Measurements from ENCODE around the gene LDLRAD4.

The LDLRAD4 gene

DNA sequence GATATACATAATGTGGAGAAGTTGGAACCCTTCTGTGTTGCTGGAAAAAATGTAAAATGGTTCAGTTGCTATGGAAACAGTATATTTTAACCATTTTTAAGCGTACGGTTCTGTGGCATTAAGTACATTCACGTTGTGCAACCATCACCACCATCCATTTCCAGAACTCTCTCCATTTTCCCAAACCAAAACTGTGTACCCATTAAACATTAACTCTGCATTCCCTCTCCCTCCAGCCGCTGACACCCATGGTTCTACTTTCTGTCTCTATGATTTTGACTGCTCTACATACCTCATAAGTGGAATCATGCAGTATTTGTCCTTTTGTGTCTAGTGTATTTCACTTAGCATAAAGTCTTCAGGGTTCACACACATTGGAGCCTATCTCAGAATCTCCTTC lies 67.3 kb downstream of the LDLRAD4 start:
- TF ChIP-seq RAD21 (IDR thresholded peaks at IDR 0.05; ENCODE audit: low read depth) = no peak
- TF ChIP-seq, protein P1, sequence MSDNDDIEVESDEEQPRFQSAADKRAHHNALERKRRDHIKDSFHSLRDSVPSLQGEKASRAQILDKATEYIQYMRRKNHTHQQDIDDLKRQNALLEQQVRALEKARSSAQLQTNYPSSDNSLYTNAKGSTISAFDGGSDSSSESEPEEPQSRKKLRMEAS (IDR thresholded peaks at IDR 0.05) = no peak
- no peak for TF ChIP-seq ZBTB7A (IDR thresholded peaks at IDR 0.05; ENCODE audit: low read depth)
- TF ChIP-seq TEAD4 (IDR thresholded peaks at IDR 0.05) = no peak
- no peak for TF ChIP-seq FOXM1 (IDR thresholded peaks at IDR 0.05; ENCODE audit: borderline replicate concordance, low read depth)

DNA sequence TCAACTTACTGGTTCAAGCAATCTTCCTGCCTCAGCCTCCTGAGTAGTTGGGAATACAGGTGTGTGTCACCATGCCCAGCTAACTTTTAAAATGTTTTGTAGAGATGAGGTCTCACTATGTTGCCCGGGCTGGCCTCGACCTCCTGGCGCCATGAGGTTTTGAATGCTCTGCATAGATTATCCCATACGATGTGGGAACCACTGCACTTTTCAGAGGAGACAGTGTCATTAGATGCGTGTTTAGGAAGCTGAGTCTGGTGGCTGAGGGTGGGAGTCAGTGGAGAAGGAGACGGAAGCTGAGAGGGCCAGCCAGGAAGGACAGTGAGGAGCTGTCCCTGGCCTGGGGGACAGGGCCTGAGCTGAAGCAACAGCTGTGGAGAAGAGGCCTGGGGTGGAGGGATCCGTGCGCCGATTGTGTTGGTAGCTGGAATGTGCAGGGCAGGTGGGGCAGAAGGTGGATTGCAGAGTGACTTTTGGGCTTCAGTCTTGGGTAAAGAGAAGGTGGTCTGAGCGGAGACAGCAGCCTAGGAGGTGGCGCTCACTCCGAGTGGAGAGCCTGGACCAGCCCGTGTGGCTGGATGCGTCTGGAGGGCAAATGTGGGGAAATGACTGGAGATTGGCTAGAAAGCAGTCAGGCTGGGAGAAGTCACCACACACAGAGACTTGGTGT lies 68.0 kb downstream of the LDLRAD4 start:
- TF ChIP-seq CREB1 (IDR thresholded peaks at IDR 0.05; ENCODE audit: low read depth) (no peak), FOXM1 (IDR thresholded peaks at IDR 0.05; ENCODE audit: borderline replicate concordance, low read depth) (no peak), NFIC (IDR thresholded peaks at IDR 0.05) (no peak), TEAD4 (IDR thresholded peaks at IDR 0.05) (no peak), CEBPB (IDR thresholded peaks at IDR 0.05) (no peak), TAF1 (IDR thresholded peaks at IDR 0.05; ENCODE audit: low read depth) (no peak), EP300 (IDR thresholded peaks at IDR 0.05; ENCODE audit: borderline replicate concordance) (no peak), EGR1 (IDR thresholded peaks at IDR 0.05) (no peak), ZBTB7A (IDR thresholded peaks at IDR 0.05; ENCODE audit: low read depth) (no peak), TCF12 (IDR thresholded peaks at IDR 0.05; ENCODE audit: low read depth) (no peak), YY1 (IDR thresholded peaks at IDR 0.05; ENCODE audit: low read depth) (no peak), RAD21 (IDR thresholded peaks at IDR 0.05; ENCODE audit: low read depth) (no peak)
- TF ChIP-seq, protein P2, sequence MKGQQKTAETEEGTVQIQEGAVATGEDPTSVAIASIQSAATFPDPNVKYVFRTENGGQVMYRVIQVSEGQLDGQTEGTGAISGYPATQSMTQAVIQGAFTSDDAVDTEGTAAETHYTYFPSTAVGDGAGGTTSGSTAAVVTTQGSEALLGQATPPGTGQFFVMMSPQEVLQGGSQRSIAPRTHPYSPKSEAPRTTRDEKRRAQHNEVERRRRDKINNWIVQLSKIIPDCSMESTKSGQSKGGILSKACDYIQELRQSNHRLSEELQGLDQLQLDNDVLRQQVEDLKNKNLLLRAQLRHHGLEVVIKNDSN (IDR thresholded peaks at IDR 0.05) = no peak
- TF ChIP-seq, protein P1 (IDR thresholded peaks at IDR 0.05) = no peak
- TF ChIP-seq, protein P3, sequence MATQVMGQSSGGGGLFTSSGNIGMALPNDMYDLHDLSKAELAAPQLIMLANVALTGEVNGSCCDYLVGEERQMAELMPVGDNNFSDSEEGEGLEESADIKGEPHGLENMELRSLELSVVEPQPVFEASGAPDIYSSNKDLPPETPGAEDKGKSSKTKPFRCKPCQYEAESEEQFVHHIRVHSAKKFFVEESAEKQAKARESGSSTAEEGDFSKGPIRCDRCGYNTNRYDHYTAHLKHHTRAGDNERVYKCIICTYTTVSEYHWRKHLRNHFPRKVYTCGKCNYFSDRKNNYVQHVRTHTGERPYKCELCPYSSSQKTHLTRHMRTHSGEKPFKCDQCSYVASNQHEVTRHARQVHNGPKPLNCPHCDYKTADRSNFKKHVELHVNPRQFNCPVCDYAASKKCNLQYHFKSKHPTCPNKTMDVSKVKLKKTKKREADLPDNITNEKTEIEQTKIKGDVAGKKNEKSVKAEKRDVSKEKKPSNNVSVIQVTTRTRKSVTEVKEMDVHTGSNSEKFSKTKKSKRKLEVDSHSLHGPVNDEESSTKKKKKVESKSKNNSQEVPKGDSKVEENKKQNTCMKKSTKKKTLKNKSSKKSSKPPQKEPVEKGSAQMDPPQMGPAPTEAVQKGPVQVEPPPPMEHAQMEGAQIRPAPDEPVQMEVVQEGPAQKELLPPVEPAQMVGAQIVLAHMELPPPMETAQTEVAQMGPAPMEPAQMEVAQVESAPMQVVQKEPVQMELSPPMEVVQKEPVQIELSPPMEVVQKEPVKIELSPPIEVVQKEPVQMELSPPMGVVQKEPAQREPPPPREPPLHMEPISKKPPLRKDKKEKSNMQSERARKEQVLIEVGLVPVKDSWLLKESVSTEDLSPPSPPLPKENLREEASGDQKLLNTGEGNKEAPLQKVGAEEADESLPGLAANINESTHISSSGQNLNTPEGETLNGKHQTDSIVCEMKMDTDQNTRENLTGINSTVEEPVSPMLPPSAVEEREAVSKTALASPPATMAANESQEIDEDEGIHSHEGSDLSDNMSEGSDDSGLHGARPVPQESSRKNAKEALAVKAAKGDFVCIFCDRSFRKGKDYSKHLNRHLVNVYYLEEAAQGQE (IDR thresholded peaks at IDR 0.05; ENCODE audit: low read depth) = no peak

DNA sequence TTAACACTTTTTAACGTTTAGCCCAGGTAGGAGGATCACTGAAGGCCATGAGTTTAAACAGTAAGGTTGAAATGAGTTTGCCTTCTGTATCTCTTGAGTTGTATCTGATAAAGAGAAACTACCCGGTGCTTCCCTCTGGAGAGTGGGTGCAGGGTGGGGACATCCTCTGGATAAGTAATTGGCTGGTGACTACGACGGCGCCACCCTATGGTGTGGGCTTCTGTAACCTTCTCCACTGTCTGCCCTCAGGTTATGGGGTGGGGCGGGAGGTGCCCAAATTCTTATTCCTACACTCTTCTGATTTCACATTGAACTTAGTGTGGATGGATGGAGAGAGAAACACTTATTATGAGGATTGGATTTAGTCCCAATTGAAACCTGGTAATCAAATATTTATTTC lies 68.8 kb downstream of the LDLRAD4 start:
- TF ChIP-seq TCF12 (IDR thresholded peaks at IDR 0.05; ENCODE audit: low read depth) = no peak
- TF ChIP-seq TAF1 (IDR thresholded peaks at IDR 0.05; ENCODE audit: low read depth) = no peak
- no peak for TF ChIP-seq RAD21 (IDR thresholded peaks at IDR 0.05; ENCODE audit: low read depth)
- no peak for TF ChIP-seq CEBPB (IDR thresholded peaks at IDR 0.05)
- no peak for TF ChIP-seq NFIC (IDR thresholded peaks at IDR 0.05)
- TF ChIP-seq EP300 (IDR thresholded peaks at IDR 0.05; ENCODE audit: borderline replicate concordance) = no peak
- TF ChIP-seq, protein P3 (IDR thresholded peaks at IDR 0.05; ENCODE audit: low read depth) = no peak
- TF ChIP-seq, protein P2 (IDR thresholded peaks at IDR 0.05) = no peak
- no peak for TF ChIP-seq YY1 (IDR thresholded peaks at IDR 0.05; ENCODE audit: low read depth)
- TF ChIP-seq TEAD4 (IDR thresholded peaks at IDR 0.05) = no peak

DNA sequence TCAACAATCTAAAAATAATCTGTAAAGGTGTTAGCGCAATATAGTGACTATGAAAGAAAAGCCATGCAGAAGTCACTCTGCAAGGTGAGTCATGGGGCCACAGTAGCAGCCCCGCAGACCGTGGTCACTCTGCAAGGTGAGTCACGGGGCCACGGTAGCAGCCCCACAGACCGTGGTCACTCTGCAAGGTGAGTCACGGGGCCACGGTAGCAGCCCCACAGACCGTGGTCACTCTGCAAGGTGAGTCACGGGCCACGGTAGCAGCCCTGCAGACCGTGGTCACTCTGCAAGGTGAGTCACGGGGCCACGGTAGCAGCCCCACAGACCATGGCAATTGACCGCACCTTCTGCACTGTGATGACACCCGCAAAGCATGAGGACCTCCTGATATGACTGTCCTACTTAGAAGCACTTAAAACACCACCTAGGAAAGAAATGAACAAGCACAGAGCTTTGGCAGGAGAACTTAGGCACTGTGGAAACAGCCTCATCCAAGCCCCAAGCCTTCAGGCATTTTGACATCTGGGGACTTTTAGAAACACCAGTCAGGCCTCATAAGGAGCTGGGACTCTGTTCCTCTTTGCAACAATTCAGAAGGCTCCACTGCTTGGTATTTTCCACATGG lies 70.1 kb downstream of the LDLRAD4 start:
- TF ChIP-seq, protein P3 (IDR thresholded peaks at IDR 0.05; ENCODE audit: low read depth) = no peak
- TF ChIP-seq TAF1 (IDR thresholded peaks at IDR 0.05; ENCODE audit: low read depth) (no peak), RAD21 (IDR thresholded peaks at IDR 0.05; ENCODE audit: low read depth) (no peak), NFIC (IDR thresholded peaks at IDR 0.05) (no peak), YY1 (IDR thresholded peaks at IDR 0.05; ENCODE audit: low read depth) (no peak), FOXM1 (IDR thresholded peaks at IDR 0.05; ENCODE audit: borderline replicate concordance, low read depth) (no peak), TCF12 (IDR thresholded peaks at IDR 0.05; ENCODE audit: low read depth) (no peak), CEBPB (IDR thresholded peaks at IDR 0.05) (no peak), CREB1 (IDR thresholded peaks at IDR 0.05; ENCODE audit: low read depth) (no peak), EGR1 (IDR thresholded peaks at IDR 0.05) (no peak)
- TF ChIP-seq, protein P2 (IDR thresholded peaks at IDR 0.05) = no peak
- TF ChIP-seq, protein P1 (IDR thresholded peaks at IDR 0.05) = no peak
